GM19025 (cell line): ENCODE measurements around the gene FHOD3.

Source experiments
- ATAC-seq: cut with Tn5 transposase; IDR thresholded peaks from one replicate; pipeline ENCODE4 v1.9.1; 2021; ENCODE audit warnings: mild to moderate bottlenecking, low read depth, moderate library complexity; ENCODE audit not compliant: unreplicated experiment

The FHOD3 gene

GRCh38 chr18:36672437-36673344 lies 375.2 kb downstream of the FHOD3 start:
- peak; percentile 69 for ATAC-seq

DNA sequence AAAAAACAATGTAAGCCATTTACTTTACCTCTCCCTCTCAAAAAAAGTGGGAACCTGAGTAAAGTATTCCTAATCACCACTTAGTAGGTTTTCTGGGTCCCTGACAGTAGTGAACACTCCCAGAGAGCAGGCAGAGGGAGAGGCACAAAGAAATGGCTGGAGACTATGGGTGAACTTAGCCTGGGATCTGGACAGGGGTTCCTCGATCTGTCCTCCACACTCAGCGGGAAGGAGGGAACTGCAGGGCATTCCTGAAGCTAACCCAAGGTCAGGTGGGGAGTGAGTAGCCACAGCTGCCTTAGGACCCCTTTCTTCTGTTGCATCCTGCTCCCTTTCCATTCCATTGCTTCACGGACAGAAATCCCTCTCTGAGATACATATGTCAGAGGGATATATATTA lies 375.9 kb downstream of the FHOD3 start:
- no peak for ATAC-seq

DNA sequence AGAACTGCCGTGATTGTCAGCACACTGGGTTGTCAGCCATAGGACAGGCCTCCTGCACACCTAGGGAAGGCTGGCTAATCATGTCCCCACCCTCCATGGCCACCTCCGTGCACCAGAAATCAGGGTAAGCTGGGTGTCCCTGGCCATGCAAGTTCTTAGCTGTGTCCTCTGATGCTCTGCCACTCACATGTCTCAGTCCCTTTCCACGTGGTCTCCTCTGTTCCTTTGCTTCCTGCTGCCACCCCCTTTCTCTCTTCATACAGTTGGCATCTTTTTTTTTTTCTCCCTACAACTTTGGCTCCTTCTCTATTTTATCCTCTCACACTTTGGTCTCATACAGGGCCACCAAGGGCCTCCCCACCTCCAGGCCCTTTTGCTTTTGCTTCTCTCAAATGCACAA lies 377.6 kb downstream of the FHOD3 start:
- no peak for ATAC-seq

DNA sequence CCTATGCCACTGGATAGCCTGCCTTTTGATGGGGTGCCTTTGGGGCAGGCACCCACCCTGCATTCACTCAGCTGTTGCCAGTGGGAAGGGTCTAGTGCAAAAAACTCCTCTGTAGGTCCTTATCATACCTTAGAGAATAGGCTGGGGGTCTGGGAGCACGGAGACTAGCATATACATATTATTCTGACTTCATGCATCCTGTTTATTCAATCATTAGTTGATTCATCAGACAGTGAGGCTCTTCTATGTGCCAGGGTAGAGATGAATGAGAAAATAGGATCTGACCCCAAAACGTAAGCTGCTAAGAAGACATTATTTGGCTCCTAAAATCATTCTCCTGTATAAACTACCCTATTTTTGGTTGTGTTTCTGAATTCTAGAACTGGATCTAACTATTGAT lies 378.0 kb downstream of the FHOD3 start:
- ATAC-seq: no peak

DNA sequence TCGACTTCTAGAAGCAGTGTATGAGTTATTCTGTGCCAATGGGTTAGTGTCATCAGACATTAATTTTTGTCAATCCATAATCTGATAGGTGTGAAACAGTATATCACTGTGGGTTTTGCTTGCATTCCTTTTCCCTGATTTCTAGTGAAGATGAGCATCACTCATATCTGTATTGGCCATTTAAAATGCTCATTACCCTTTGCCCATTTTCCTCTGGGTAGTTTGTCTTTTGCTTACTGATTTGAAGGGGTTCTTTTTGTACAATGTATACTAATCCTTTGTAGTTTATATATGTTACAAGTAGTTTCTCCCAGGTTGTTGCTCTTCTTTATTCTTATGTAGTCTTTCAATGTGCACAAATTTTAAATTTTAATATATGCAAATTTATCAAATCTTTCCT lies 379.1 kb downstream of the FHOD3 start:
- ATAC-seq: no peak

GRCh38 chr18:36680042-36680441 lies 382.5 kb downstream of the FHOD3 start:
- ATAC-seq: no peak

GRCh38 chr18:36685580-36685979 lies 388.1 kb downstream of the FHOD3 start:
- ATAC-seq: no peak

- no peak for ATAC-seq
These were observed 390.8 kb downstream of the FHOD3 start for GRCh38 chr18:36688020-36688965.

- ATAC-seq: no peak
These were observed 394.9 kb downstream of the FHOD3 start for GRCh38 chr18:36692371-36692770.

DNA sequence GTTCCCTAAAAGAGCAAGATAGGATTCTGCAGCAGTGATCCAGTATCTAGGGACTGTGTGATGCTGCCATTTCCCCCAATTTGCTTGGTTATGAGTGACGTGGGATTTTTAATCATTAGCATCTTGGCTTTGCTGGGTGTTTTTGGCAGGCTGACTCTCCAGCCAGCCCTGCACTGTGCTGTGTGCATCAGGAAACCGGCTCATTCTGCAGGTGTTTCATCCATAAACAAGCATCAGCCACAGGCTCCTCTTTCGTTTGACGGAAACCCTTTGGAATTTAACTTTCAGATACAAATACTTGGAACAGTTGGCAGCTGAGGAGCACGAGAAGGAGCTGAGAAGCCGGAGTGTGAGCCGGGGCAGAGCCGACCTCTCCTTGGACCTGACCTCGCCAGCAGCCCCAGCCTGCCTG lies 395.4 kb downstream of the FHOD3 start:
- no peak for ATAC-seq

DNA sequence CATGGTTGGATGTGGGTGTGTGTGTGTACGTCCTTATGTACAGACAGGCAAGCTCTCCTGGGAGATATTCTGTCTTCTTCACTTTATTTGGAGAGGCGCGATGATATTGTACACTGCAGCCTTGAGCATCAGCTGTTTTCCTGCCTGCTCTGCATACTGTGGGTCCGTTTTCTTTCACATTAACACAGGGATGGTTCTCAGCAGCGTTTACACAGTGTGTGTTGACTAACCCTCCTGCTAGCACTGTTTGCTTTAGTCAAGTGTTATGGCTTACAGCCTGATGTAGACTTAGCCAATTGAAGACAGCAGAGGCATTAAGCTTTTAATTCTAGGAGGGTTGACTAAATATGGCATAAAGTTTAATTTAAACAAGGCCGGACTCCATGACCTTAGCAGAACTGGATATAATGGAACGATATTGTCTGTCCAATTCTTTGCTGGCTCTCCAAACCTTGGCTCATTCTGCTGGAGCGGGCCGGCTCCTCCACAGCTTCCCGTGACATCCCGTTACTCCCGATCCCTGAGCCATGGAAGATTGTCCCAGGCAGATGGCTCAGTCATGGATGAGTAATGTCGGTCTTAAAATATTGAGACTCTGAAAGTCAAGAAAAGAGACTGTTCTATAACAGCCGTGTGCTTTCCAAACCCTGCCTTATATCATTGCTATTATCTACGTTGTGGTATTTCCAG lies 396.6 kb downstream of the FHOD3 start:
- ATAC-seq: no peak

GRCh38 chr18:36695806-36696205 lies 398.3 kb downstream of the FHOD3 start:
- no peak for ATAC-seq

GRCh38 chr18:36697905-36698304 lies 400.4 kb downstream of the FHOD3 start:
- no peak for ATAC-seq

DNA sequence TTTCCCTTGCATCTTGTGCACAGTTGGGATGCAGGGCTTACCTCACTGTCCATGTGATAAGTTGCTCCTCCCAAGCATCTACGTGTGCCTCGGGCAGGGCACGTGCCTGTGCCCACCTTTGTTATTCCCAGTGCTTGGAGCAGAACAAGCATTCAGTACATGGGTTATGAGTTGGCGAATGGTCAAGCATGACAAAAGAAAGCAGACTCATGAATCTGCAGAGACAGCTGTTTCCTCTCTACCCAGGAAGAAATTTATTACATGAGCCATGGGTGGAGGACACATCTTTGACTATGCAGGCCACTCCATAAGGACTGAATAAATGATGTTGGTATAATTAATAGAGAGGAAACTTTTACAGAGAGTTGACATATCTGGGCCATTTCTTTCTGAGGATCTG lies 403.4 kb downstream of the FHOD3 start:
- ATAC-seq: no peak

DNA sequence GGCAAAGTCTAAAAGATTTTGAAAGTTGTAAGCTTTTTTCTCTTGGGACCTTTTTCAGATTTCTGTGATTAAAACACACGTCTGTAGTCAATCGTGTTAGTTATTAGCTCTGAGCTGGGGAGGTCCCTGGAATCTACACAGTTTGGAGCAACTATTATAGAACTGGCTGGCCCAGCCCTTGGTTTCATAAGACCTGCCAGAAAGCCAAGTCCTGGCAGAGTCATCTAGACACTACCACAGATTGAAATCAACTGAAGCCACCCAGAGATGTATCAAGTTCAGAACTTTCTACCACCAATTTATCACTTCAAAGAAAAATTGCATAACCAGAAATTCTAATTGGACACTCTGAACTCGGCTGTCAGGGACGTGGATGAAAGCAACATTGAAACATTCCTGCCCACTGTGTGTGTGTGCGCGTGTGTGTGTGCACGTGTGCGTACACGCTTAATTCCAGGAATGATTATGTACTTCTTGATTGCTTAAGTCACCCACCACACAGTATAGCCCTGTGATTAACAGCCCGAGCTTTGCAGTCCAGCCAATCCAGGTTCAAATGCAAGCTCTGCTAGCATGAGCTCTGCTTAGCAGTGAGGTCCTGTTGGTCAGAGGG lies 405.0 kb downstream of the FHOD3 start:
- ATAC-seq: no peak

- no peak for ATAC-seq
These were observed 406.6 kb downstream of the FHOD3 start for GRCh38 chr18:36704156-36704555.

GRCh38 chr18:36706134-36706881 lies 408.8 kb downstream of the FHOD3 start:
- ATAC-seq: no peak

DNA sequence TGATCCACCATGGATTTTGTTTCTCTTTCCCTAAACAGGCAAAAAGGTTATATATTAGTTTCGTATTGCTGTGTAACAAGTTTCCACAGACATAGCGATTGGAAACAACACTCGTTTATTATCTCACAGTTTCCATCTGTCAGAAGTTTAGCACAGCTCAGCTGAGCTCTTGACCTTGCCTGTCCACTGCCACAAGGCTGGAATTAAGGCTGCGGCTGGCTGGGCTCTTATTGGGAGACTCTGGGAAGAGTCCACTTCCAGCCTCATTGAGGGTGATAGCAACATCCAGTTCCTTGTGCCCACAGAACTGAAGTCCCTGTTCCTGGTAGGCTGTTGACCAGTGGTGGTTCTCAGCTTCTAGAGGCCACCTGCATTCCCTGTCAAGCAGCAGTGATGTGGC lies 410.9 kb downstream of the FHOD3 start:
- ATAC-seq: no peak

DNA sequence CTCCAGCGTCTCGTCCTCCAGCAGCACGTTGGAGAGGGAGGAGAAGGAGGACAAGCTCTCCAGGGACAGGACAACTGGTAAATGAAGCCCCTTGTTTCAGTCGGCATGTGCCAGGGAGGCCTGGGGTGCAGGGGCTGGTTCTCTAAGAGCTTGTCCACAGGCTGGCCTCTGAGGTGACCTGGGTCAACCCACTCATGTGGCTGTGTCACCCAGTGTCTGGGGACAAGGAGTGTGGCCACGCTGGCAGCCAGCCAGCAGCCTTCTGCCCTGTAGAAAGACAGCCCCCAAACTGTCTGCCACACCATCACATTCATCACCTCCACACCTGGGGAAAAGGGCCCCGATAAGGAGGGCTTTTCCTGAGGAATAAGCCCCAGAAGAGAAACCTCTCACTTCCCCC lies 411.8 kb downstream of the FHOD3 start:
- ATAC-seq: no peak
